Stimulated activated effector memory CD8-positive, alpha-beta T cell treated with anti-CD3 and anti-CD28 coated beads, Interleukin-12 subunit alpha, Interleukin-12 subunit beta, amount 100 ng/mL, for 72 hours (primary cell): ENCODE measurements around the gene CCNE1.
"Not testable (repeated sequence)": the region's sequence is repeated elsewhere in the genome, so short reads cannot be mapped to it uniquely, and the experiment has no call there.

ENCODE experiments used
- ATAC-seq: fragments of 150-1000 bp; cut with Tn5 transposase; 2 replicates; pipeline ENCODE4 v1.10.0; 2021
- DNase-seq, 2 donors: peaks; one replicate each; pipeline ENCODE4 v3.0.0; 2021 to 2022; ENCODE audit warnings: low spot score in 2 of 2
- H3K27ac Mint-ChIP-seq: one replicate; pipeline ENCODE4 v1.8.0; 2022; ENCODE audit warnings: mild to moderate bottlenecking, mixed read lengths
- H3K36me3 Mint-ChIP-seq: one replicate; pipeline ENCODE4 v1.8.0; 2022; ENCODE audit warnings: mild to moderate bottlenecking, mixed read lengths
- H3K4me1 Mint-ChIP-seq: one replicate; pipeline ENCODE4 v1.8.0; 2022; ENCODE audit warnings: mixed read lengths
- H3K4me3 Mint-ChIP-seq: one replicate; pipeline ENCODE4 v1.8.0; 2022; ENCODE audit warnings: mild to moderate bottlenecking, mixed read lengths
- H3K9me3 Mint-ChIP-seq: one replicate; pipeline ENCODE4 v1.8.0; 2022; ENCODE audit warnings: mixed read lengths

CCNE1 gene

GRCh38 chr19:29803951-29804350 lies 7.8 kb upstream of the CCNE1 start:
- not testable (repeated sequence) for H3K27ac Mint-ChIP-seq, H3K4me1 Mint-ChIP-seq, DNase-seq, ATAC-seq, H3K9me3 Mint-ChIP-seq, H3K36me3 Mint-ChIP-seq, H3K4me3 Mint-ChIP-seq

GRCh38 chr19:29804493-29804892 lies 7.3 kb upstream of the CCNE1 start:
- ATAC-seq, result peak; percentile 78
- H3K4me1 Mint-ChIP-seq, result no peaks in the 10 kb centered on the region
- no peaks in the 10 kb centered on the region for H3K36me3 Mint-ChIP-seq
- peak overlapping the region; percentile 48 for H3K27ac Mint-ChIP-seq
- H3K4me3 Mint-ChIP-seq, result no peak overlapping the region
- H3K9me3 Mint-ChIP-seq, result no peaks in the 10 kb centered on the region
- DNase-seq, result peak in 1 of 2 donors; percentile 66

GRCh38 chr19:29805031-29805965 lies 6.5 kb upstream of the CCNE1 start:
- peaks cover 2% of the 10 kb centered on the region for H3K4me1 Mint-ChIP-seq
- DNase-seq (no peak), ATAC-seq (no peak)
- no peaks in the 10 kb centered on the region for H3K9me3 Mint-ChIP-seq
- H3K4me3 Mint-ChIP-seq, result no peak overlapping the region
- H3K27ac Mint-ChIP-seq, result peak overlapping the region; percentile 48
- no peaks in the 10 kb centered on the region for H3K36me3 Mint-ChIP-seq

GRCh38 chr19:29806098-29806866 lies 5.5 kb upstream of the CCNE1 start:
- Mint-ChIP-seq H3K4me3 (no peak overlapping the region), H3K9me3 (no peaks in the 10 kb centered on the region), H3K27ac (no peak overlapping the region), H3K36me3 (no peaks in the 10 kb centered on the region), H3K4me1 (peaks cover 9% of the 10 kb centered on the region)
- DNase-seq (no peak), ATAC-seq (no peak)

DNA sequence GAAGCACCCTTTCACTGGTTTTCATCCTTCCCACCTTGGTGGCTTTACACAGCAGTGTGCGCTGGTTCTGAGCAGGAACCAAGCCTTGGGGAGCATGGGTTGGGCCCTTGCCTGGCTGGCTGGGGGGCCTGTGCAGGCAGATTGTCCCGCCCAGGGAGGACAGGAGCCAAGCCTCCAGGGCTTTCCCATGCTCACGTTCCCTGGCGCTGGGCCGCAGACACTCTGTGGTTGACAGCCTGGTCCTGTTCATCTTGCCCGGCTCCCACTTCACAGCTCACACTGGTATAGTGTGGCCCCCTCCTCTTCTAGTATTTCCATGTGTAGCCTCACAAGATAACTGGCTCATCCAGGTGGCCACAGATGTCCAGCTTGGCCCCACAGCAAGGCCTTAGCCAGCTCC lies 4.6 kb upstream of the CCNE1 start:
- Mint-ChIP-seq H3K36me3 (no peaks in the 10 kb centered on the region), H3K9me3 (no peaks in the 10 kb centered on the region), H3K4me3 (no peak overlapping the region), H3K4me1 (peaks cover 9% of the 10 kb centered on the region), H3K27ac (no peak overlapping the region)
- no peak for DNase-seq
- ATAC-seq, result no peak

DNA sequence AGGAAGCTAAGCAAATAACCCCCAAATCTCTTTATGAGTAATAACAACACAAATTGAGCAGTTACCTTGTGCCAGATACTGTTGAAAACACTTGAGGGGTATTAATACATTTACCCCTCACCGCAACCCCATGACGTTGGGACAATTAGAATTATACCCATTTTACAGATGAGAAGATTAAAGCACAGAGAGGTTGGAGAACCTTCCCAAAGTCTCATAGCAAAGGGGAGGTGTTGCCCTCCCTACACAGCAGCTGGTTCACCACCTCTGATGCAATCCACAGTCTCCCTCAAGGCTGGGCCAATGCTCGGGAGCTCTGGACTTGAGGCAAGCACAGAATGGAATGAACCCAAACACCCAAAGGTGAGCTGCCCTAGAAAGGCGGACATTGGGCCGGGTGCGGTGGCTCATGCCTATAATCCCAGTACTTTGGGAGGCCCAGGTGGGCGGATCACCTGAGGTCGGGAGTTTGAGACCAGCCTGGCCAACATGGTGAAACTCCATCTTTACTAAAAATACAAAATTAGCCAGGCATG lies 3.9 kb upstream of the CCNE1 start:
- no peak overlapping the region for H3K27ac Mint-ChIP-seq
- no peak overlapping the region for H3K4me3 Mint-ChIP-seq
- H3K36me3 Mint-ChIP-seq, result peaks cover 4% of the 10 kb centered on the region
- ATAC-seq (no peak), DNase-seq (no peak)
- no peaks in the 10 kb centered on the region for H3K9me3 Mint-ChIP-seq
- peaks cover 14% of the 10 kb centered on the region for H3K4me1 Mint-ChIP-seq

- Mint-ChIP-seq H3K4me1 (peaks cover 15% of the 10 kb centered on the region), H3K9me3 (no peaks in the 10 kb centered on the region), H3K27ac (peak overlapping the region; percentile 90), H3K4me3 (peak overlapping the region; percentile 78), H3K36me3 (peaks cover 5% of the 10 kb centered on the region)
- ATAC-seq (no peak), DNase-seq (no peak)
These were observed 1.8 kb upstream of the CCNE1 start for GRCh38 chr19:29809795-29810503.

DNA sequence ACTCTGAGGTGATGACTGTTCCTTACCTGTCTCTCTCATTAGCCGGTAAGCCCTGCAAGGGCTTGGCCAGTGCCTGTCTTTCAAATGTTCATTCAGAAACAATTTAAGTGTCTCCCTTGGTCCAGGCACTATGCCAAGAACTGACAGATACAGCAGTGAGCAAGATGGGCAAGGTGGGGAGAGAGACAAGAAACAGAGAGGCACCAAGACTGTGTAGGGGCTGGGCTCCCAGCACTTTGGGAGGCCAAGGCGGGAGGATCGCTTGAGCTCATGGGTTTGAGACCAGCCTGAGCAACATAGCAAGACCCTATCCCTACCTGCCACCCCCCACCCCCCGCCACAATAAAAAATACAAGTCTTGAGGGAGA lies 1.3 kb upstream of the CCNE1 start:
- H3K4me1 Mint-ChIP-seq, result peaks cover 15% of the 10 kb centered on the region
- H3K27ac Mint-ChIP-seq, result peak overlapping the region; percentile 90
- H3K9me3 Mint-ChIP-seq, result no peaks in the 10 kb centered on the region
- H3K4me3 Mint-ChIP-seq, result peak overlapping the region; percentile 78
- DNase-seq, result no peak
- no peak for ATAC-seq
- peaks cover 5% of the 10 kb centered on the region for H3K36me3 Mint-ChIP-seq

DNA sequence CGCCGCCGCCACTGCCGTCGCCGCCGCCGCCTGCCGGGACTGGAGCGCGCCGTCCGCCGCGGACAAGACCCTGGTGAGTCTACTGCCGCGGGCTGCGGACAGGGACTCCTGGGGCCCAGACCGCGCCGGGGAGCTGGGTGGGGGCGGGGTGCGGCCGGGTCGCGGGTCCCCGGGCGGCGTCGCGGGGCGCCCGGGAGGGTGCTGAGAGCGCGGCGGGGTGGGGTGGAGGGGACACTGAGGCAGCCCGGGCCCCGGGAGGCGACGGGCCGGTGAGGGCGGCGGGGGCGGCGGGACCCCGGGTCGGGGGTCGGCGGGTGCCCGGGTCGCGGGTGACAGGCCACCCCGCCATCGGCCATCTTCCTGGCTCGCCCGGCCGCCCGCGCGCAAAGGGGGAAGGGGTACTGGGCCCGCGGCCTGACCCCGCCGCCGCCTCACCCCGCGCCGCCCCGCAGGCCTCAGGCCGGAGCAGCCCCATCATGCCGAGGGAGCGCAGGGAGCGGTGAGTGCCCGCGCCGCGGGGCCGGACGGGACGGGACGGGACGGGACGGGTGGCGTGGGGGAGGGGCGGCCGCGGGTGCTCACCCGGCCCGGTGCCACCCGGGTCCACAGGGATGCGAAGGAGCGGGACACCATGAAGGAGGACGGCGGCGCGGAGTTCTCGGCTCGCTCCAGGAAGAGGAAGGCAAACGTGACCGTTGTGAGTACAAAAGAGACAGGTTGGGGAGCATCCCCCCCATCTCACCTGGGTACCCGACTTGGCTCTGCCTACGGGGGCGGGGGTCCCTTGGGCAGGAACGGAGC lies 489 bp downstream of the CCNE1 start:
- ATAC-seq, result no peak
- Mint-ChIP-seq H3K27ac (peak overlapping the region; percentile 70), H3K4me1 (peaks cover 15% of the 10 kb centered on the region), H3K36me3 (peaks cover 9% of the 10 kb centered on the region), H3K9me3 (no peaks in the 10 kb centered on the region), H3K4me3 (peak overlapping the region; percentile 77)
- peak in 1 of 2 donors; percentile 62 for DNase-seq

- ATAC-seq, result no peak
- H3K36me3 Mint-ChIP-seq, result peaks cover 11% of the 10 kb centered on the region
- H3K9me3 Mint-ChIP-seq, result no peaks in the 10 kb centered on the region
- H3K4me1 Mint-ChIP-seq, result peaks cover 15% of the 10 kb centered on the region
- H3K4me3 Mint-ChIP-seq, result peak overlapping the region; percentile 77
- DNase-seq, result no peak
- H3K27ac Mint-ChIP-seq, result peak overlapping the region; percentile 70
These were observed 1.1 kb downstream of the CCNE1 start for GRCh38 chr19:29812881-29813275.

DNA sequence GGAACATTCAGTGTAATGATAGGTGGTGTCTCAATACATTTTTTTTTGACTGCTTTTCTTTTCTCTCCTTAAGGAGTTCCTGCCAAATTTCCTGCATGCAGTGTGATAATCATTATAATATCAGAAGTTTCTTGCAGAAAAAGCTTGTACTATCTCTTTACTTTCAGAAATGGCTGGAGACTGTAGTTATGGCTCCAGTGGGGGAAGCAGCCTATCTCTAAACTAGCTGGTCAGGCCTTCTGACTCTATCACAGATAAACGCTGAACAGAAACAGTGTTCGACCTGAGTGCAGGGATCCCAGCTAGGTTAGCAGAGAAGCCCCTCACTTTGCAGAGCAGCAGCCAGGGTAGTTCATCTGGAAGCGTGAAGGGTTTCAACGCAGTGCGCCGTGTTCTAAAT lies 1.9 kb downstream of the CCNE1 start:
- H3K4me3 Mint-ChIP-seq, result peak overlapping the region; percentile 77
- DNase-seq (no peak), ATAC-seq (no peak)
- peaks cover 19% of the 10 kb centered on the region for H3K36me3 Mint-ChIP-seq
- no peak overlapping the region for H3K27ac Mint-ChIP-seq
- H3K4me1 Mint-ChIP-seq, result peaks cover 15% of the 10 kb centered on the region
- no peaks in the 10 kb centered on the region for H3K9me3 Mint-ChIP-seq

GRCh38 chr19:29815231-29815630 lies 3.4 kb downstream of the CCNE1 start:
- peaks cover 14% of the 10 kb centered on the region for H3K4me1 Mint-ChIP-seq
- no peak for ATAC-seq
- no peak overlapping the region for H3K27ac Mint-ChIP-seq
- H3K4me3 Mint-ChIP-seq, result no peak overlapping the region
- peaks cover 35% of the 10 kb centered on the region for H3K36me3 Mint-ChIP-seq
- no peaks in the 10 kb centered on the region for H3K9me3 Mint-ChIP-seq
- DNase-seq, result no peak

GRCh38 chr19:29817316-29817715 lies 5.5 kb downstream of the CCNE1 start:
- peaks cover 54% of the 10 kb centered on the region for H3K36me3 Mint-ChIP-seq

GRCh38 chr19:29819300-29819699 lies 7.5 kb downstream of the CCNE1 start:
- no peaks in the 10 kb centered on the region for H3K9me3 Mint-ChIP-seq
- no peaks in the 10 kb centered on the region for H3K4me1 Mint-ChIP-seq
- ATAC-seq (no peak), DNase-seq (no peak)
- H3K4me3 Mint-ChIP-seq, result no peak overlapping the region
- no peak overlapping the region for H3K27ac Mint-ChIP-seq
- H3K36me3 Mint-ChIP-seq, result peaks cover 66% of the 10 kb centered on the region

More at GRCh38 chr19:29817316-29817715, 5.5 kb downstream of the CCNE1 start:
- ATAC-seq (no peak), DNase-seq (no peak)
- H3K4me3 Mint-ChIP-seq, result no peak overlapping the region
- H3K4me1 Mint-ChIP-seq, result peaks cover 6% of the 10 kb centered on the region
- H3K27ac Mint-ChIP-seq, result no peak overlapping the region
- no peaks in the 10 kb centered on the region for H3K9me3 Mint-ChIP-seq
